A549 (cell line): ENCODE data around the gene TSR3. TPM values are rescaled to one million over a fixed set of nuclear protein-coding genes. Genes with fewer than 3 reads are reported as not detected.

Experiments
- ATAC-seq, 2 experiments: fragments of 200-7000 bp in 1 of 2; fragments of >200 bp in 1 of 2; cut with Nextera tagmentation in 1 of 2; cut with Tn5 transposase in 1 of 2; 3 replicates each; pipeline versions ENCODE4 v1.8.0 to v1.9.1; 2018 to 2020; ENCODE audit warnings: mild to moderate bottlenecking in 1 of 2, moderate library complexity in 1 of 2
- CTCF ChIA-PET: fragments of 300-600 bp; sonication (Branson Sonifier 250); formaldehyde crosslinking; extraction: SDS; loops from one replicate; lab custom pipeline; 2021; ENCODE audit warnings: antibody characterized with exemption, inconsistent platforms; lab: Yijun Ruan, JAX
- POLR2A ChIA-PET: fragments of 350-600 bp; formaldehyde crosslinking; extraction: SDS; loops from one replicate; lab custom pipeline; 2021; ENCODE audit warnings: antibody characterized with exemption, inconsistent platforms; lab: Yijun Ruan, JAX
- DNase-seq, 2 experiments: peaks; one replicate each; pipeline versions ENCODE4 v3.0.0 to v3.0.0-alpha.2; 2011 to 2016; ENCODE audit warnings: low read depth in 1 of 2, low spot score in 1 of 2
- FAIRE-seq: peaks from 2 replicates; lab custom pipeline; 2011; peaks lifted over from hg19 to GRCh38; lab: Jason Lieb, UNC
- H3K27ac ChIP-seq, 2 experiments: fragments of >200 bp; sonication (Bioruptor Twin); formaldehyde crosslinking; 3 replicates each; pipeline ENCODE4 v1.5.1; 2016 to 2017
- H3K4me1 ChIP-seq: fragments of >200 bp; sonication (Bioruptor Twin); formaldehyde crosslinking; 3 replicates; pipeline ENCODE4 v1.6.1; 2016
- H3K4me2 ChIP-seq: fragments of >200 bp; sonication (Bioruptor Twin); formaldehyde crosslinking; 3 replicates; pipeline ENCODE4 v1.6.1; 2016
- H3K4me3 ChIP-seq: fragments of >200 bp; sonication (Bioruptor Twin); formaldehyde crosslinking; 3 replicates; pipeline ENCODE4 v1.5.1; 2016
- H3K9me3 ChIP-seq: fragments of >200 bp; sonication (Bioruptor Twin); formaldehyde crosslinking; 3 replicates; pipeline ENCODE4 v1.6.1; 2016
- ATOH8 ChIP-seq: fragments of 250-450 bp; sonication (Bioruptor Pico); IDR thresholded peaks from 2 replicates; pipeline ENCODE4 v1.5.0; 2020; ENCODE audit warnings: low read depth, mild to moderate bottlenecking, moderate library complexity
- BHLHE40 ChIP-seq: IDR thresholded peaks from 2 replicates; pipeline ENCODE4 v1.6.1; 2012; ENCODE audit warnings: low read depth, low read length, inconsistent platforms
- CEBPB ChIP-seq, 2 experiments: fragments of >200 bp in 1 of 2; sonication (Bioruptor Twin) in 1 of 2; formaldehyde crosslinking in 1 of 2; IDR thresholded peaks; 2 replicates each; pipeline ENCODE4 v1.6.1; 2012 to 2016
- CHD2 ChIP-seq: fragments of 150-350 bp; IDR thresholded peaks from 2 replicates; pipeline ENCODE4 v1.6.1; 2014; ENCODE audit warnings: low read length; ENCODE audit not compliant: partially characterized antibody
- E2F6 ChIP-seq: IDR thresholded peaks from 2 replicates; pipeline ENCODE4 v1.6.1; 2012; ENCODE audit warnings: low read depth, borderline replicate concordance
- EHMT2 ChIP-seq: fragments of 200-600 bp; sonication (generic); IDR thresholded peaks from 2 replicates; pipeline ENCODE4 v1.6.1; 2016; ENCODE audit warnings: antibody characterized with exemption, low read depth, mild to moderate bottlenecking, moderate library complexity
- ELK1 ChIP-seq: fragments of 150-350 bp; IDR thresholded peaks from 2 replicates; pipeline ENCODE4 v1.6.1; 2014; ENCODE audit warnings: low read depth, mild to moderate bottlenecking, low read length
- ESRRA ChIP-seq: fragments of 150-350 bp; IDR thresholded peaks from 2 replicates; pipeline ENCODE4 v1.6.1; 2014; ENCODE audit warnings: mild to moderate bottlenecking, low read length, borderline replicate concordance
- HEYL ChIP-seq: fragments of 250-450 bp; sonication (Bioruptor Pico); IDR thresholded peaks from 2 replicates; pipeline ENCODE4 v1.8.0; 2021; ENCODE audit warnings: mild to moderate bottlenecking, moderate library complexity
- JUN ChIP-seq, 2 experiments: fragments of >200 bp; sonication (Bioruptor Twin); formaldehyde crosslinking; IDR thresholded peaks; 2 replicates in 1 of 2; 3 replicates in 1 of 2; pipeline ENCODE4 v1.6.1; 2016 to 2017
- JUNB ChIP-seq: fragments of >200 bp; sonication (Bioruptor Twin); formaldehyde crosslinking; IDR thresholded peaks from 2 replicates; pipeline ENCODE4 v1.6.1; 2016
- KDM1A ChIP-seq: fragments of 200-600 bp; sonication (generic); IDR thresholded peaks from 2 replicates; pipeline ENCODE4 v1.6.1; 2016; ENCODE audit warnings: low read depth, mild to moderate bottlenecking
- RARB ChIP-seq: fragments of 250-450 bp; sonication (Bioruptor Pico); IDR thresholded peaks from 2 replicates; pipeline ENCODE4 v1.8.0; 2021; ENCODE audit warnings: mild to moderate bottlenecking, moderate library complexity
- RCOR1 ChIP-seq: fragments of 150-350 bp; IDR thresholded peaks from 2 replicates; pipeline ENCODE4 v1.6.1; 2014; ENCODE audit warnings: antibody characterized with exemption, low read length, low read depth
- REST ChIP-seq: fragments of 200-600 bp; sonication (generic); IDR thresholded peaks from 2 replicates; pipeline ENCODE4 v1.6.1; 2016; ENCODE audit warnings: antibody characterized with exemption, mild to moderate bottlenecking, moderate library complexity
- RNF2 ChIP-seq: fragments of 200-600 bp; sonication (generic); IDR thresholded peaks from 2 replicates; pipeline ENCODE4 v1.6.1; 2016; ENCODE audit warnings: low read depth, mild to moderate bottlenecking, antibody characterized with exemption, moderate library complexity, borderline replicate concordance
- SMC3 ChIP-seq: fragments of >200 bp; sonication (Bioruptor Twin); formaldehyde crosslinking; IDR thresholded peaks from 3 replicates; pipeline ENCODE4 v1.6.1; 2018; ENCODE audit warnings: inconsistent platforms
- SREBF2 ChIP-seq: fragments of 450-650 bp; IDR thresholded peaks from 2 replicates; pipeline ENCODE4 v1.6.1; 2014; ENCODE audit warnings: mild to moderate bottlenecking, moderate library complexity
- USF2 ChIP-seq: fragments of 450-650 bp; IDR thresholded peaks from 2 replicates; pipeline ENCODE4 v1.6.1; 2014; ENCODE audit warnings: antibody characterized with exemption
- WGBS: methylation state at CpG from one replicate; pipeline ENCODE4 v1.1.6; 2017; ENCODE audit errors: missing lambda C conversion rate; 5-methylcytosine and 5-hydroxymethylcytosine counted together
- polyA plus RNA-seq, 4 experiments: library from polyadenylated mRNA; depleted of rRNA in 3 of 4; stranded (reverse); fragments of >200 nt; fragmentation: RNase III in 1 of 4; extraction: RNeasy Plus Mini Kit Qiagen cat#74134 plus additional on column Dnase treatment in 1 of 4; gene quantifications; 2 replicates in 3 of 4; 3 replicates in 1 of 4; pipeline ENCODE4 v1.2.3, GENCODE V29; 2011 to 2017
- TF ChIP-seq, protein P1 (sequence below): fragments of 250-450 bp; sonication (Bioruptor Pico); IDR thresholded peaks from 2 replicates; pipeline ENCODE4 v1.5.0; 2021; ENCODE audit warnings: mild to moderate bottlenecking, moderate library complexity, borderline replicate concordance
- TF ChIP-seq, protein P2 (sequence below): fragments of >200 bp; sonication (Bioruptor Twin); formaldehyde crosslinking; IDR thresholded peaks from 3 replicates; pipeline ENCODE4 v1.6.1; 2016

Gene TSR3
- polyA plus RNA-seq, 2 of the 4 experiments (the other 2 are of a cell fraction): 32.6 to 52.3 TPM

GRCh38 chr16:1372292-1372950 is 20.7 kb upstream of the TSR3 start:
- H3K4me2 ChIP-seq: no peak overlapping the region
- TF ChIP-seq JUNB (no peak), ELK1 (no peak), BHLHE40 (no peak), USF2 (no peak), RARB (CRISPR knock-in tag) (no peak), JUN (IDR thresholded peaks at IDR 0.05) (no peak), RNF2 (no peak), E2F6 (no peak), CEBPB (IDR thresholded peaks at IDR 0.05) (no peak), CHD2 (no peak), SMC3 (no peak), KDM1A (no peak)
- TF ChIP-seq, protein P1, sequence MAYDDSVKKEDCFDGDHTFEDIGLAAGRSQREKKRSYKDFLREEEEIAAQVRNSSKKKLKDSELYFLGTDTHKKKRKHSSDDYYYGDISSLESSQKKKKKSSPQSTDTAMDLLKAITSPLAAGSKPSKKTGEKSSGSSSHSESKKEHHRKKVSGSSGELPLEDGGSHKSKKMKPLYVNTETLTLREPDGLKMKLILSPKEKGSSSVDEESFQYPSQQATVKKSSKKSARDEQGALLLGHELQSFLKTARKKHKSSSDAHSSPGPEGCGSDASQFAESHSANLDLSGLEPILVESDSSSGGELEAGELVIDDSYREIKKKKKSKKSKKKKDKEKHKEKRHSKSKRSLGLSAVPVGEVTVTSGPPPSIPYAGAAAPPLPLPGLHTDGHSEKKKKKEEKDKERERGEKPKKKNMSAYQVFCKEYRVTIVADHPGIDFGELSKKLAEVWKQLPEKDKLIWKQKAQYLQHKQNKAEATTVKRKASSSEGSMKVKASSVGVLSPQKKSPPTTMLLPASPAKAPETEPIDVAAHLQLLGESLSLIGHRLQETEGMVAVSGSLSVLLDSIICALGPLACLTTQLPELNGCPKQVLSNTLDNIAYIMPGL (CRISPR knock-in tag): no peak

DNA sequence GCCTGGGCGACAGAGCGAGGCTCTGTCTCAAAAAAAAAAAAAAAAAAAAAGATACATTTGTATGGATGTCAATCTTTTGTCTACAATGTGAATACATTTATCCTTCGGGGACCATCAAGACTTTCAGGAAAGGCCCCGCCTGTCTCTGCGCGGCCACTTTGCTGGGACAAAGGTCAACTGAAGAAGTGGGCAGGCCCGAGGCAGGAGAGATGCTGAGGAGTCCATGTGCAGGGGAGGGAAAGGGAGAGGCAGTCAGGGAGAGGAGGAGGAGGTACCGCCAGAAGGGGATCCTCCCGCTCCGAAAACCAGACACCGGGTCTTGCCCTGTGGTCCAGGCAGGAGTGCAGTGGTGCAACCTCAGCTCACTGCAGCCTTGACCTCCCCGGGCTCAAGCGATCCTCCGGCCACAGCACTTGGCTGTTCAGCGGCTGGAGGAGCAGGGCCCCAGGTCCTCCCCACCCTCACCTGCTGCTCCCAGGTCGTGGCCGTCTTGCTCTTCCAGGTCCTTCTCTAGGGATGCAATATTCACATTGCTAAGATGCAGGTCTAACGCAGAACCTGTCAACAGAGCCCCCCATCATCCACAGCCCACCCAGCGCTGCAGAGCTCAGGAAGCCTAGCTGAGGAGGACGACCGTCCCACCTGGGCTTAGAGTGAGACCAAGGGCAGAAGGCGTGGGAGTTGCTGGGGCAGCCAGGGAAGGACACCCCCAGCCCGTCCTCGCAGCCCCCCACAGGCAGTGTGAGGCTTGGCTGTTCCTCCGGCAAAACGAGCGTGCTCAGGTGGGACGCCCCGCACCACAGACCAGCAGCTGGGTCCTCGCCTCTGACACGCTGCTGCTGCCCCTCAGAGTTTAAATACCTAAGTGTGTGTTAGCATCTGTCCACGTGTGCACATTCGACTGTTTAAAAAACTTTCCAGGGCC is 19.6 kb upstream of the TSR3 start:
- H3K4me2 ChIP-seq: no peak overlapping the region
- H3K27ac ChIP-seq: no peak overlapping the region
- POLR2A ChIA-PET: no interaction called here
- FAIRE-seq (no peak), DNase-seq (no peak), ATAC-seq (no peak; a peak in 1 of 6 replicates)
- 89% methylated on average over 33 of the region's 33 CpGs for WGBS
- H3K4me3 ChIP-seq: no peak overlapping the region
- CTCF ChIA-PET: interaction anchor here (0.6 to 1.8 kb wide), 8 partner anchors 8 to 417 kb away, joined by 3 to 12 read pairs (median 4); no protein-coding TSS in a partner anchor
- H3K4me1 ChIP-seq: peaks cover 6% of the 10 kb centered on the region; the same call in 1 of the 3 replicates
- H3K9me3 ChIP-seq: no peaks in the 10 kb centered on the region
- no peak for TF ChIP-seq RCOR1
- no peak for TF ChIP-seq EHMT2
- TF ChIP-seq REST: no peak
- TF ChIP-seq ATOH8 (CRISPR knock-in tag): no peak
- no peak for TF ChIP-seq SREBF2
- no peak for TF ChIP-seq RNF2
- TF ChIP-seq E2F6: no peak
- no peak for TF ChIP-seq HEYL
- TF ChIP-seq ESRRA: no peak
- TF ChIP-seq, protein P2, sequence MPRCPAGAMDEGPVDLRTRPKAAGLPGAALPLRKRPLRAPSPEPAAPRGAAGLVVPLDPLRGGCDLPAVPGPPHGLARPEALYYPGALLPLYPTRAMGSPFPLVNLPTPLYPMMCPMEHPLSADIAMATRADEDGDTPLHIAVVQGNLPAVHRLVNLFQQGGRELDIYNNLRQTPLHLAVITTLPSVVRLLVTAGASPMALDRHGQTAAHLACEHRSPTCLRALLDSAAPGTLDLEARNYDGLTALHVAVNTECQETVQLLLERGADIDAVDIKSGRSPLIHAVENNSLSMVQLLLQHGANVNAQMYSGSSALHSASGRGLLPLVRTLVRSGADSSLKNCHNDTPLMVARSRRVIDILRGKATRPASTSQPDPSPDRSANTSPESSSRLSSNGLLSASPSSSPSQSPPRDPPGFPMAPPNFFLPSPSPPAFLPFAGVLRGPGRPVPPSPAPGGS: no peak
- no peak for TF ChIP-seq JUNB

More at GRCh38 chr16:1372292-1372950, 20.7 kb upstream of the TSR3 start:
- ChIA-PET POLR2A (no interaction called here), CTCF (interaction anchor here (0.6 to 1.8 kb wide), 4 partner anchors 7 to 416 kb away, joined by 4 to 12 read pairs (median 6); no protein-coding TSS in a partner anchor)
- no peak overlapping the region for H3K4me3 ChIP-seq
- FAIRE-seq (no peak), ATAC-seq (0 out of 6 replicates have a peak, but pooled peaks of 1 of the 2 experiments have one; percentile 22), DNase-seq (no peak)
- H3K4me1 ChIP-seq: peaks cover 17% of the 10 kb centered on the region
- H3K27ac ChIP-seq: no peak overlapping the region
- WGBS: 92% methylated on average over 13 of the region's 21 CpGs
- H3K9me3 ChIP-seq: no peaks in the 10 kb centered on the region
